Kidney glomerular epithelial cell (primary cell): ENCODE data around the gene BICDL1.
"Not testable (repeated sequence)": the region's sequence is repeated elsewhere in the genome, so short reads cannot be mapped to it uniquely, and the experiment has no call there.

Experiments
- DNase-seq: peaks from one replicate; lab custom pipeline; 2025; lab: John Stamatoyannopoulos, UW

Gene BICDL1

GRCh38 chr12:119988472-119989360 is at the start of gene BICDL1:
BICDL1 (plus strand) TSS chr12:119989236; CDS start chr12:119989869, 633 bp downstream.
- DNase-seq: peak; percentile 83

- DNase-seq: peak; percentile 91
Measured at GRCh38 chr12:119940897-119941296, 48.1 kb upstream of the BICDL1 start.

- no peak for DNase-seq
Measured at GRCh38 chr12:119942386-119942785, 46.6 kb upstream of the BICDL1 start.

GRCh38 chr12:119946213-119946612 is 42.8 kb upstream of the BICDL1 start:
- no peak for DNase-seq

- no peak for DNase-seq
Measured at GRCh38 chr12:119949145-119949544, 39.9 kb upstream of the BICDL1 start.

- DNase-seq: no peak
Measured at GRCh38 chr12:119949594-119949993, 39.4 kb upstream of the BICDL1 start.

- no peak for DNase-seq
Measured at GRCh38 chr12:119956047-119956446, 33.0 kb upstream of the BICDL1 start.

GRCh38 chr12:119957135-119957534 is 31.9 kb upstream of the BICDL1 start:
- no peak for DNase-seq

GRCh38 chr12:119959435-119959834 is 29.6 kb upstream of the BICDL1 start:
- no peak for DNase-seq

GRCh38 chr12:119964123-119964522 is 24.9 kb upstream of the BICDL1 start:
- no peak for DNase-seq

GRCh38 chr12:119964929-119965328 is 24.1 kb upstream of the BICDL1 start:
- DNase-seq: no peak

- no peak for DNase-seq
Measured at GRCh38 chr12:119980242-119980641, 8.8 kb upstream of the BICDL1 start.

- DNase-seq: not testable (repeated sequence)
Measured at GRCh38 chr12:119980702-119981101, 8.3 kb upstream of the BICDL1 start.

- no peak for DNase-seq
Measured at GRCh38 chr12:119989361-119989730, 310 bp downstream of the BICDL1 start.

- peak; percentile 56 for DNase-seq
Measured at GRCh38 chr12:119989731-119990381, 820 bp downstream of the BICDL1 start.

- no peak for DNase-seq
Measured at GRCh38 chr12:119990382-119990874, 1.4 kb downstream of the BICDL1 start.

GRCh38 chr12:119992129-119992705 is 3.2 kb downstream of the BICDL1 start:
- DNase-seq: no peak

GRCh38 chr12:119994892-119995658 is 6.0 kb downstream of the BICDL1 start:
- no peak for DNase-seq

- DNase-seq: no peak
Measured at GRCh38 chr12:119996417-119996816, 7.4 kb downstream of the BICDL1 start.

- DNase-seq: no peak
Measured at GRCh38 chr12:119998471-119999245, 9.6 kb downstream of the BICDL1 start.

GRCh38 chr12:120000556-120000955 is 11.5 kb downstream of the BICDL1 start:
- DNase-seq: no peak
